CD4-positive, alpha-beta T cell treated with Interleukin-10 for 1 hour (primary cell): Measurements from ENCODE around the gene MKX.

Experiments
- DNase-seq: peaks from one replicate; pipeline ENCODE4 v3.0.0-alpha.2; 2020

Gene MKX

DNA sequence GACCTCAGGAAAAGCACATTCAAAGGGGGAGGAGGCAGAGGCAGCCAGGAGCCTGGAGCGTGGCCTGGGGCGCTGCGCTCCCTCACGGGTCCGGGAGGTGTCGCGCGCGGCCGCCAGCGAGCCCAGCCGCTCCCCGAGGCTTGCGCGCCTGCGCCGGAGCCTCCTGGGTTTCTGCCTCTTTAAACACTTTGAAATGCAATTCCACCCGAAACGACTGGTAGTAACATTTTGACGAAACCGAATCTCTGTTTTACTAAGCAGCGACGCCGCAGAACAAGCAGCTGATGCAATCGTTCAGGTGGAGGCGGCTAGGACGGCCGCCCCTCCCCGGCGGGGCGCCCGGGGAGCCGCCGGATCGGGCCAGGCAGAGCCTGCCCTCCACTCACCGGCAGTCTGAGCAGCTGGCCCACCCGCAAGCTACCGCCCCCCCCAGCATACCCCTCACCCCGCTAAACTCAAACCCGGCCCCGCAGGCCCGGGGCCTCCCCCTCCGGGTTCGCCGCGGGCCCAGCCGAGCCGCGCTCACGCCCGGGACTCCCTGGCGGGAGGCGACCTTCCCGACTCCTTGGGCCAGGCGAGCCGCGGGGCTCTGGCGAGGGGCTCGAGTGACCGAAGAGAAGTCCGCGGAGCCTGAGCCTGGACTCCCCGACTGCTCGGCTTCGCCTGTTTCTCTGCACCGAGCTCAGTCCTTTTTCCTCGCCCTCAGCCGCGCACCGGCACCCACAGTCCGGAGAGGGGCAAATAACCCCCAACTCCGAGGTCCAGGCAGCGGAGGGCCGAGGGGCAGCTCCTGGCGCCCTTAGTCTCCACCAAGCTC lies 3.2 kb downstream of the MKX start:
- DNase-seq: peak; percentile 77

DNA sequence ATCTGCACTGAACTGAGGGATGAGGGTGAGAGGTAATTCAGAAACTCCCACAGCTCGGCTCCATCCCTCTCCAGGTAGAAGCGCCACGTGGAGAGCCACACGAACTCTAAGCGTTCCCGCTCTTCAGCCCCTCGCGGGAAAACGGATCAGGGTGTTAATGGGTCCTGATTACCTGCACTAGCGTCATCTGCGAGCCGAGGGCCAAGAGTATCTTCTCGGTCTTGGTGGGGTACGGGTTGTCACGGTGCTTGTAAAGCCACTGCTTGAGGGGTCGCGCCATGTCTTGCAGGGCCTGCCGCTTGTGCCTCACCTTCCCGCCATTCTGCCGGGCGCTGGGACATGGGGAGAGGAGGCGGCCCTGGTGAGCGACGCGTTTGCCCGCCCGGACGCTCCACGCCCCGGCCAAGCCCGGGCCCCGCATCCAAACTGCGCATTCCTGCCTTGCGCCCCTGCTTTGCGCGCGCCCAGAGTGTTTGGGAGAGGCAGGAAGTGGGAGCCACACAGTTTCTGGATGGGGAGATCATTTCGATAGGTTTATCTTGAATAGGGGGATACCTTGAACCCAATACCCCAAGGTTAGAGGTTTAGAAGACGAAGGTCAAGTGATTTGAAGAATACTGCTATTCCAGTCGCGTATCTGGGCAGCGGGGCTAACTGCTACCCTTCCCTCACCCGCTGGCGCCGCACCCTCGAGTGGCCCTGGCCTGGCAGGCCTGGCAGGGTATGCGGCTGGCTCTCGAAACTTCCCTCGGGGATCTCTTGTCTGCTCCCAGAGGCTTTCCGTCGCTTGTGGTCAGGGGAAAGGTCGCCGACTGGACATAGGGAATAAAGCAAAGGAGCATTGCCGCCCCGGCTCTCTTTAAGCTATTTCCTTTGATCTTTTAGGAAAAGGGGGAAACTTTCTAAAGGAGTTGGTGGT lies 4.2 kb downstream of the MKX start:
- DNase-seq: no peak

DNA sequence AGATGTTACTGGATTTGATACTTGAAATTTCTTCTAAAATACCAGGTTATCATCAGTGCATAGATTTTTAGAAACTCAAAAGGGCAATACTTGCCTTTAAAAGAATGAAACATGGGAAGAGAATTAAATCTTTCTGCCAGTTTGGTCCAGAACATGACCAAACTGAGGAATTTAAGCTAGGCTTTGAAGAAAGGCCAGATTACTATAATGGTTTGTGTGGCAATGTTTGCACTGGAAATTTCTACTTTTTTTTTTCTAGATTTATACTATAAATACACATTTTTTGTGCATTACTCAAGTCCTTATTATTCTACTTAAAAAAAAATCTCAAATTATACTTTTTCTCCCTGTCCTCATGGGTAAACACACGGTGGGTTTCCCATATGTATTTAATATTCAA lies 9.2 kb downstream of the MKX start:
- no peak for DNase-seq

- DNase-seq: no peak
Observed at GRCh38 chr10:27730041-27730440, 15.6 kb downstream of the MKX start.

GRCh38 chr10:27728338-27728737 lies 17.3 kb downstream of the MKX start:
- no peak for DNase-seq

GRCh38 chr10:27724287-27724686 lies 21.3 kb downstream of the MKX start:
- DNase-seq: no peak

DNA sequence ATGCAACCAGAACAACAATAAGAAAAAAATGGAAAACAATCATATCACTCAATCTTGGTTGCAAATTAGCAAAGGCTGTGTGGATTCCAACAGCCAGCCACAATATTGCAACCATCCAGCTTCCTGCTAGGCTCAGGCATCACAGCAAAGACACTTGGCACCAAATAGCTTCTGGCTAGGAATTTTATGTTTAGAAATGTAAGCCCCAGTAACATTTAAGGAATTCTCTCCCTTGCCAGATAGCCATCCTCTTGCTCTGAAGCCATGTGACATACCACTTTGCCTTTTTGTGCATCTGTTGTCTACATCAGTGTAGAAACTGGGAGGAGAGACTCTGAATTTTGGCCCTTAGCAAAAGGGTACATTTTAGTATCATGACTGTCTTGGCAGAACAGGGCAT lies 22.2 kb downstream of the MKX start:
- no peak for DNase-seq

GRCh38 chr10:27720529-27720928 lies 25.1 kb downstream of the MKX start:
- no peak for DNase-seq

DNA sequence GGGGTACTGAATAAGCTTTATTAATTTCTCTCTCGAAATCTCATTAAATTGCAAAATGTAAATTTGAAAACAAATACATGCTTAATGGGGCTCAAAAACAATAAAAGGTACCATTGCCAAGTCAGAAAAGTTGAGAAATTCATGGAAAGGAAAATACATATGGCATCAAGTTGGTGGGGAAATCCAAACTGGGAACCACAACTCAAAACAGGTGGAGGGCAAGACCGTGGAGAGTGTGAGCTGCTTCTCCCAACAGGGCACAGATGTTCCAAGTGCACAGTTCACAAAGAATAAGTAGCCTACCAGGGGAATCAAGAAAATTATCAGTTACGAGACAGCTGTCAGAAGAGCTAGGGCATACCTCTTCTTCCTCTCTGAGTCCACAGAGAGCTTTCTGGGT lies 26.6 kb downstream of the MKX start:
- no peak for DNase-seq

- no peak for DNase-seq
Observed at GRCh38 chr10:27717861-27718260, 27.8 kb downstream of the MKX start.

DNA sequence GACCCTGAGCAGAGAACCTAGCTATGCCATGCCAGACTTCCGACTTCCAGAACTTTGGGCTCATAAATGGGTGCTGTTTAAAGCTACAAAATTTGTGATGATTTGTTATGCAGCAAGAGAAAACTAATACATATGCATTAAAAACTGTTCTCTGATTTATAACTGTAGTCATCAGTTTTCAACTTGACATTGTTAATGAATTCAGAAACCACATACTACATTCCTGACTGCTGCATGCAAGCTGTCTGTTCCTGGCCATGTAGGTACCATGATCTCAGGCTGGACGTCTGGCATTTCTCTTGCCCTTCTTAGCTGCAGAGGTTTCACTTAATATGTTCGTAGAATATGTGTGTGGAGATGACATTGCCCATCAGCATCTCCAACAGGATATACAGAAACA lies 28.4 kb downstream of the MKX start:
- no peak for DNase-seq

GRCh38 chr10:27716521-27716920 lies 29.1 kb downstream of the MKX start:
- no peak for DNase-seq

GRCh38 chr10:27715505-27715904 lies 30.1 kb downstream of the MKX start:
- no peak for DNase-seq

DNA sequence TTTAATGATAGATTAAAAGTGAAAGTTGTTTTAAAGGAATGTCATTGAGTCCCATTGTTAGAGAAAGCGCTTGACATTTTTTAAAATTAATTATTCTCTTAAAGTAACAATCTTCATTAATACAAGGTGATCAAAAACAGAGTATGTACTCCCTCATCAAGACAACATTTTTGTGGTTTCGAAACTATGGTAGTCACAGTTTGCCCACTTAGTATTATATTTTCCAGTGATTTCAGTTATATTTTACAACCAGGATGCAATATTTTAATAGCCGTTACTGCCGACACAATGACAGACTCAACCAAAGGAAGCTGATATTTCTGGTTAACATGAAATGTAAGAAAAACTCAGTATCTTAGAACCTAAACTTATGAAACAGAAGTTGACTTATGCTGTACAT lies 31.3 kb downstream of the MKX start:
- DNase-seq: no peak

DNA sequence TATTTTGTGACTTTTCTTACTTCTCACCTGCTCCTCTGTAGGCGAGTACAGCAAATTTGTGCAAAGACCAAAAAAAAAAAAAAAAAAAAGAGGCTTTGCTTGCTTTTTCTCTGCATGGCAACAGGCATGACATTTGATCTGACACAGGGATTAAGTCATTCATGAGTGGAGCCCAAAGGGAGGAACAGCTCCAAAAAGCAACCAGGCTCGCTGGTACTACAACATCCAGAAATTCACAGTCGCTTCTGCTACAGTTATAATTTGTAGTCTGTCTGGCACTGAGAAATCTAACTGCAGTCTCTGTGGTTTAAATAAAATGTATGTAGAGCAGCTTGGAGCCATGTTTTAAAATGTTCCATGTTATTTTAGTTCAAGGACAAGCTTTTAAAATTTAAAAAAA lies 31.7 kb downstream of the MKX start:
- DNase-seq: no peak

GRCh38 chr10:27710014-27710413 lies 35.6 kb downstream of the MKX start:
- no peak for DNase-seq

- DNase-seq: no peak
Observed at GRCh38 chr10:27709304-27709703, 36.3 kb downstream of the MKX start.

GRCh38 chr10:27701938-27702537 lies 43.6 kb downstream of the MKX start:
- no peak for DNase-seq

GRCh38 chr10:27699776-27700175 lies 45.8 kb downstream of the MKX start:
- DNase-seq: no peak

GRCh38 chr10:27698961-27699360 lies 46.7 kb downstream of the MKX start:
- no peak for DNase-seq

GRCh38 chr10:27696466-27696865 lies 49.2 kb downstream of the MKX start:
- no peak for DNase-seq

DNA sequence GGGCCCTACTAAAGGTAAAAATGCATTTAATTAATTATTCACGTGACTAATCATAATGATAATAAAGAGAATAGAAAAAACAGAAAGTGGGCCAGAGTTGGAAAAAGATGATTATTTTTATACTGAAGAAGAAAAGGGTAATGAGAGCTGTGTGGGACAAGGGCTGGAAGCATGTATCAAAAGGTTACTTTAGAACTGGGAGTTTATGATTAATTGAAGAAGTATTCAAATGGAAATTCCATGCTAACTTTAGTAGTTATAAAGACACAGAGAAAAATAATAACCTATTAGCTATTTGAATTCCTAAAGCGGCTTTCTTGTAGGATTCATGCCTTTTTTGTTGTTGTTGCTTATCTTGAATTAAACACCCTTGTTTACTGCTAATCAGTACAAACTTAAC lies 49.9 kb downstream of the MKX start:
- DNase-seq: no peak

DNA sequence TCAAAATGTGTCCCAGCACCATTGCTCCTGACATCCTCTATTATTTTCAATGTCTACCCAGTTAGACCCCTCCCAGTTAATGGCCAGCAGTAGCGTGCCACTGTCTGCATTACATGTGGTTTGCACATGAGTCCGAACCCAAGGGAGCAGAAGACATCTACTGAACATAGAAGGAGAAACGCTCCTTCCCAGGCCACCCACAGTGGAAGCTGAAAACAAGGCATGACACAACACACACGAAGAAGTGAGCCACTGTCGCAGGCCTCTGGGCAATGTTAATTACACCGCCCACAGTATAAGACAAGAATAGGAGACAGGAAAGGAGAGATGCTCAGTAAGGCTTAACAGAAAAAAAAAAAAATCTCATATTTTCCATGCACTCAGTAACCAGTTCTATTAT lies 50.5 kb downstream of the MKX start:
- DNase-seq: no peak

GRCh38 chr10:27692663-27693062 lies 53.0 kb downstream of the MKX start:
- DNase-seq: no peak
